ENCODE data around the gene FAM162B. TPM values are rescaled to one million over a fixed set of nuclear protein-coding genes. Genes with fewer than 3 reads are reported as not detected.
"Not testable (repeated sequence)": the region's sequence is repeated elsewhere in the genome, so short reads cannot be mapped to it uniquely, and the experiment has no call there.

The FAM162B gene
- total RNA-seq, 1 experiment from 2014 or later: 0.32 TPM

DNA sequence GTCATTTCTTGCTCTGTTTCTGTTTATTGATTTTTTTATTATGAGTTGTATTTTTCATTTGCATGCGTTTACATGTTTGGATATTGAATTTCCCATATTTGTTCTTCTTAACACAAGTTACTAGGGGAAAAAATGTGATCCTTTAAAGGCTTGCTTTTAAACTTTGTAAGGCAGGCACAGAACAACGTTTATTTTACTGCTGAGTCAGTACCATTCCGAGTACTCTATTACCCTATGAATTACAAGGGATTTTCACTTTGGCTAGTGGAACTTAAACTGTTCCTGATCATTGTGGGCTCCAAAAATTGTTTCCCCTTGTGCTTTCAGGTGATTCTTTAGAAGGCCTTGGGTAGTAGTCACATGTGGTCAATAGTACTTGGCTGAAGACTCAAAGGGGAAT, 28.5 kb downstream of the FAM162B start:
- DNase-seq (ENCODE audit: extremely low read depth, low read depth): no peak

DNA sequence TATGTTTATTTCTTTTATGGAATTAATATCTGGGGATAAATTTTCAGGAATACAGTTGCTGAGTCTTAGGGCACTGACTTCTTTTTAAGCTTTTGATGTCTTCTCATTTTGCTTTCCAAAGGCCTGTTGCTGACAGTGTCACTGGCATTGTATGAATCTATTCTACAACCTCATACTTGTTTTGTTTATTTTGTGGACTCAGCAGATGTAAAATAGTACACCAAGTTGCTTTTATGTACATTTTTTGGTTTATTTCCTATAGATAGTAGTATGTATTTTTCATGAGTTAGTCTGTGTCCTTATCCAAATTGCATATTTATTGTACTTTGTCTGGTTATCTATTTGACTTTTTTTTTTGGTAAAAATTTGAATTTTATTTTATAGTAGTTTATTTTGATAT, 35.0 kb downstream of the FAM162B start:
- DNase-seq (ENCODE audit: extremely low read depth, low read depth): no peak

DNA sequence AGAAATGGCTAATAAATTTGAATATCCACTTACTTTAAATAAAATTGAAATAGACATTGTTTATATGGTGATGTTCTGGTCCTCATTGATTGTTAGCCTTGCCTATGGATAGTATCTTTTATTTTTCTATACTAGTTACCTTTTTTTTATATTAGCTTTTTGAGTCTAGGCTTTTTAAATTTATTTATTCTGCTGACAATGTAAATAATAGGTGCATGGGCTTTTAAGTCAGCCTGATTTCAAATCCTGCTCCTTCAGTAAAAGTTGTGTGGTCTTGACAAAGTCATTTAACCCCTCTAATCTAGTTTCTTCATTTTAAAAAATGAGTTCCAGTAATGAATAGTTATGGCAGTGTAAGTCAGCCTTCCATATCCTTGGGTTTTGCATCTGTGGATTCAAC, 38.6 kb downstream of the FAM162B start:
- no peak for DNase-seq (ENCODE audit: extremely low read depth, low read depth)

GRCh38 chr6:116714761-116715160, 50.8 kb downstream of the FAM162B start:
- DNase-seq (ENCODE audit: extremely low read depth, low read depth): no peak

DNA sequence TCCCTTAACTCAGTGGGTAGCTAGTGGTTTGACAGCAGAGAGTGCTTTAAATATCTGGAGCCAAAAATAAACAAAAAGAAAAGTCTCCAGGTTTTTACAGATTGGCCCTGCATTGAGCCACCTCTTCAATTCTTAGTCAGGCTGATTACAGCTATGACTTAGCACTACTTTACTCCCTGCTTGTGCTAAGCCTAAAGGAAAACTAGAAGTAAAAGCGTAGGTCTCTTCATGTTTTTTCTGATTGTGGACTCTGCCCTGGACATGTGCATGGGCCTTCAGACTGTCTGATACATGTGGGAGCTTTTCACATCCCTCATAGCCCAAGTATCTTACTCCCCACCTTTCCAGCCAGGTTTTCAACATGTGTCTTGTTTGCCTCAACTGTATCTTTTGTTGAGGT, 51.2 kb downstream of the FAM162B start:
- DNase-seq (ENCODE audit: extremely low read depth, low read depth): no peak

- DNase-seq (ENCODE audit: extremely low read depth, low read depth): no peak
These were observed 59.6 kb downstream of the FAM162B start for GRCh38 chr6:116705917-116706316.

- DNase-seq (ENCODE audit: extremely low read depth, low read depth): not testable (repeated sequence)
These were observed 61.6 kb downstream of the FAM162B start for GRCh38 chr6:116703888-116704287.

Other genes starting within 250 kb of the FAM162B start
- gene TRAPPC3L, start 220.0 kb downstream of the FAM162B start, total RNA-seq (2014; rRNA removed; shearing (Covaris generic)): not detected in 2 replicates
- not detected in 2 replicates for gene CALHM4, start 212.0 kb downstream of the FAM162B start, total RNA-seq (2014; rRNA removed; shearing (Covaris generic))
- gene RWDD1, start 194.2 kb downstream of the FAM162B start, total RNA-seq (2014; rRNA removed; shearing (Covaris generic)): 40.1 and 46.0 TPM in 2 replicates
- not detected in 2 replicates for gene RSPH4A, start 149.2 kb downstream of the FAM162B start, total RNA-seq (2014; rRNA removed; shearing (Covaris generic))
- gene ZUP1, start 97.0 kb downstream of the FAM162B start, total RNA-seq (2014; rRNA removed; shearing (Covaris generic)): 9.9 and 11.8 TPM in 2 replicates
- 5.3 and 6.1 TPM in 2 replicates for gene KPNA5, start 84.5 kb downstream of the FAM162B start, total RNA-seq (2014; rRNA removed; shearing (Covaris generic))
- gene GPRC6A, start 63.4 kb upstream of the FAM162B start, total RNA-seq (2014; rRNA removed; shearing (Covaris generic)): not detected in 2 replicates
- gene RFX6, start 111.5 kb upstream of the FAM162B start, total RNA-seq (2014; rRNA removed; shearing (Covaris generic)): not detected in 2 replicates